GM10266 (cell line): Measurements from ENCODE around the gene LTC4S.
A peak's percentile ranks its signal among the peaks of the same experiment; 100 is the strongest.

Experiments used
- DNase-seq: peaks from one replicate; pipeline ENCODE4 v3.0.0; 2012; ENCODE audit errors: extremely low spot score
- TF ChIP-seq, protein P1 (sequence below): IDR thresholded peaks from 2 replicates; pipeline ENCODE4 v1.5.1; 2012; ENCODE audit warnings: mild to moderate bottlenecking, low read depth; ENCODE audit not compliant: control insufficient read depth, insufficient read depth; ENCODE audit errors: missing control alignments

LTC4S gene

DNA sequence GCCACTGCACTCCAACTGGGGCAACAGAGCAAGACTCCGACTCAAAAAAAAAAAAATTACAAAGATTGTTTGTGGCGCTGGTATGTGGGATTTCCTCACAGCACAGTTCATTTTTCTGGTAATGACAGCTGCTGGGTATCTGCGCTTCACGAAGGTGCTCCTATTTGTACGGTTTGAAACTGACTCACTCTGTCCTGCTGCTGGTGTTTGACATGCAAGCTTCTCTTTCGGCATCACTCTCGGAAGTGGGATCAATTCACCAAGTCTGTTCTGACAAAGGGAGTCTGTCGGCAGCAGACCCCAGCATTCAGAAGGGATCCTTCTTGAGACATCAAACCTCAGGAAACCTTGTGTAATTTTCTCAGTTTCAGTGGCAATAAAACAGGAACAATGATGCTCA lies 34.8 kb upstream of the LTC4S start:
- TF ChIP-seq, protein P1, sequence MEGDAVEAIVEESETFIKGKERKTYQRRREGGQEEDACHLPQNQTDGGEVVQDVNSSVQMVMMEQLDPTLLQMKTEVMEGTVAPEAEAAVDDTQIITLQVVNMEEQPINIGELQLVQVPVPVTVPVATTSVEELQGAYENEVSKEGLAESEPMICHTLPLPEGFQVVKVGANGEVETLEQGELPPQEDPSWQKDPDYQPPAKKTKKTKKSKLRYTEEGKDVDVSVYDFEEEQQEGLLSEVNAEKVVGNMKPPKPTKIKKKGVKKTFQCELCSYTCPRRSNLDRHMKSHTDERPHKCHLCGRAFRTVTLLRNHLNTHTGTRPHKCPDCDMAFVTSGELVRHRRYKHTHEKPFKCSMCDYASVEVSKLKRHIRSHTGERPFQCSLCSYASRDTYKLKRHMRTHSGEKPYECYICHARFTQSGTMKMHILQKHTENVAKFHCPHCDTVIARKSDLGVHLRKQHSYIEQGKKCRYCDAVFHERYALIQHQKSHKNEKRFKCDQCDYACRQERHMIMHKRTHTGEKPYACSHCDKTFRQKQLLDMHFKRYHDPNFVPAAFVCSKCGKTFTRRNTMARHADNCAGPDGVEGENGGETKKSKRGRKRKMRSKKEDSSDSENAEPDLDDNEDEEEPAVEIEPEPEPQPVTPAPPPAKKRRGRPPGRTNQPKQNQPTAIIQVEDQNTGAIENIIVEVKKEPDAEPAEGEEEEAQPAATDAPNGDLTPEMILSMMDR, result no peak
- no peak for DNase-seq

DNA sequence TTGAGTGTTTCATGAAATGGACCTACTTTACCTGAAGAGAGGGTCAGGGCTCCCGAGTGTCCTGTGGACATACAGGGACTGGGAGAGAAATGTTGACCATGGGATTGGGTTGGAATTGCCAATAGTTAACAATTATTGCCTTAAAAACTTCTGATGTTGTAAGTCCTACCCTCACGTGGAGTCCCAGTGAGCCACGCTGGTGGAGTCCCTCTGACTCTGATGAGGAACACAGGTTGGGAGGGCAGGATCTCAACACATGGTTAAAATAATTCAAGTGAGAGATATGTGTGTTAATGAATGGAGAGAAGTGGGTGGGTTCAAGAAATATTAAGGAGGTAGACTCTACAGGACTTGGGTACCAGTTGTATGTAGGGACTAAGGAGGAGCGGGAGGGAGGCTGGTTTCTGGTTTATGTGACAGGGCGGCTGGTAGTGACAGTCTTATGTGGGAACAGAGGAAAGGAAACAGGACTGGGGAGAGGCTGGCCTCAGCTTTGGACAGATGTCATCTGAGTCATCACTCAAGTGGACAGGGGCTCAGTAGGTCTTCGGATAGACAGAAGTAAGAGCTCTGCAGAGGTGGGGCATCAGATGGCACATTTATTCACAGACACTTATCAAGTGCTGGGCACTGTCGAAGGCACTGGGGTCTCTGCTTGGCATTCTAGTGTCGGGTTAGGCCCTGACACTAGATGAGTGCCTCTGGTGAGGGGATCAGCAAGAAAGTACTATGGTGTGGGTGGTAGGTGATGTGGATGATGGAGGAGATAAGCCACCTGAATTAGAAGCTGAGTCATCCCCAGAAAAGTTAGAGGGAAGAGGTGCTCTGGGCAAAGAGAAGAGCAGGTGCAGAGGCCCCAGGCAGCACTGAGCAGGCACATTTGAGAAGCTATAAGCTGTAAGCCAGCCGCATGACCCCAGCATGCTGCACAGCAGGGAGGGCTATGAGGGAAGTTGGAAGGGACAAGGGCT lies 33.9 kb upstream of the LTC4S start:
- DNase-seq, result peak; percentile 54

DNA sequence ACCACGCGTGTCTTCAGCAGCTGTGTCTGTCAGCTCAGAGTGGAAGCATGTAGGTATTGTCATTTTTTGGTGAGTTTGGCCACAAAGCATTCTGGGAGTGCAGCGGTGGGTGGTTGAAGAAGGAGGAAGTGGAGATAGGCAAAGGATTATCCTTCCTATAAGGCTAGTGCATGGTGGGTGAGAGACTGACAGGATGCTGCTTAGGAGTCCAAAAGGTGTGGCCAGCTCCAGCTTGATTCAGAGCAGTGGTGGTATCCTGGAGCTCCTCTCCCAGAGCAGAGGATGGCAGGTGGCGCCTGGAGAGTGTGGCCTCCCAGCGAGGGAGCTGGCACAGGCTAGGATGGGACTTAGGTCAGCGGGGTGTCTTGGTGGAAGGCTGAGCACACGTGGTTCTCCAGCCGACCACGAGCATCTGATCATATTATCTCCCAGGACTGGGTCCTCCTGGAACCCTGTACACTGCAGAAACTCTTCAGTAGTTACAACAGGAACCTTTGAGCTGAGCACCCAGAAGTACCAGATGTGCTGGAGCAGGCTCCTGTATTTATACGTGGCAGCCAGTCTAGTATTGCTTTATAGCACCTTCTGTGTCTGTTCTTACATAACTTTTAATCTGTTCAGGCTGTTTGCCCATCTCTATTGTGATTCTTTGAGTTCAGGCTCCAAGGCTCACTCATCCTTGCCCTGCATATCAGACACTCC lies 31.6 kb upstream of the LTC4S start:
- no peak for DNase-seq
- TF ChIP-seq, protein P1, result no peak

More for the DNA sequence above, 33.9 kb upstream of the LTC4S start:
- TF ChIP-seq, protein P1, result no peak

DNA sequence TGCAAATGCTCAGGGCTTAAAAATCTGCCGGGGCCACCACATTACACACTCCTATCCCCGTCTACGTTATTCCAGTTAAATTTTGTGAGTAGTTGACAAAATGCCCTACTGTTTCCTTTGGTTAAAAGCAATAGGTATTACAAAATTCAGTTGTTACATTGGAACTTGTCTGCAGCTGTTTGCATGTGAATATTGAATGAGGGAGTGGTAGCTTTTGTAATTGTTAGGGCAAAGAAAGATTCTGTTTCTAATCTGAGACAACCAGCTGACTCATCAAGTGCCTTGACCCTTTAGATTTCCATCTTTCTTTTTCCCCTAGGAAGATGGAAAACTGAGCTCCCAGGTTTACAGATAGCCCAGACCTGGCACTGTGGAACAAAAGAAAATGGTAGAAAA lies 31.0 kb upstream of the LTC4S start:
- TF ChIP-seq, protein P1, result no peak
- DNase-seq, result no peak

DNA sequence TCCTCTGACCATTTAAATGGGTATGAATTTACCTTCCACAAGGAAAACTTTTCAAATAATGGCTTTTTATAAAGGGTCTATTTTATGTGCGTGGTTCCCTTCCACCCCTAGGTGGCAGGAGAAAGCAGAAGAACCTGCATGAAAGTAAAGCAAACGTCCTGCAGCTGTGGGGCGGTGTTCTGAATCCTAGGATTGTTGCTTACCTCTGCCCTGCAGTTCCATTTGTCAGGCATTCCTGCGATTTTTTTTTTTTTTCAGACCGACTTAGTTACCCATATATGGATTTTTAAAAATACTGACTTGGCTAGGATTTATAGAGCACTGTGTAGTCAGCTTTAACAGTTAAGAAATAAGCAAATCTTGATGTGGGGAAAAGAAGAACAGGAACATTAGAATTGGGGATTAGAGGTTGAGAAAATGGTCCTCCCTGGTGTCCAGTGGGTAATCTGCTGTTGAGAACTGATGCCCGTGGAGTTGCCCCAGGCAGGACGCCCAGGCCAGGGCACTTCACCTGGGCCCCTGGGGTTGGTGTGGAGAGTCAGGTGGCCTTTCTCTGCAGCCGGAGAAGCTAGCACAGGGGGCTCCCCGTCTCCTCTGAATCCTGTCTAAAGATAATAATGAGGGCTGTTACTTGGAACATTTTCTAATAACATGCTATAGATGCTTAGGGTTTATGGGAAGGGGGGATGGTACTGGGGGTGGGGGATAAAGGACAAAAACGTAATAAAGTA lies 30.4 kb upstream of the LTC4S start:
- TF ChIP-seq, protein P1, result peak; percentile 86
- DNase-seq, result peak; percentile 69

DNA sequence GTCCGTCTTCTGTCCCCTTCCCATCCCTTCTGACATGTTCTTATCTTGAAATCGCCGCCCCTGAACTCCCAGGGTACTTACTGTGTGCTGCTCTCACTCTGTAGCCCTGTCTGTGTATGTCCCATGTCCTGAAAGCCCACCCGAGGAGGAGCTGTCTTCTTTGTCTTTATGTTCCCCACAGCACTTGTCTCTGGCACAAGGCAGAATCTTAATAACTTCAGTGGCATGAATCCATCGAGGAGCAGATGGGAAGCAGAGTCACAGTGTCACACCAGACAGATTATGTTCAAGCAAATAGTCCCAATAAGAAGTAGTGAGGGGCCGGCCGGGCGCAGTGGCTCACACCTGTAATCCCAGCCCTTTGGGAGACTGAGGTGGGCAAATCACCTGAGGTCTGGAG lies 29.7 kb upstream of the LTC4S start:
- no peak for DNase-seq

More for the DNA sequence above, 29.7 kb upstream of the LTC4S start:
- TF ChIP-seq, protein P1, result no peak
